Mesenteric fat pad (tissue), 1 donor: ENCODE results near the gene IDH1. TPM values are rescaled to one million over a fixed set of nuclear protein-coding genes. Genes with fewer than 3 reads are reported as not detected.
"Not testable (repeated sequence)": the region's sequence is repeated elsewhere in the genome, so short reads cannot be mapped to it uniquely, and the experiment has no call there.

ENCODE experiments used
- DNase-seq: peaks from one replicate; pipeline ENCODE4 v3.0.0-alpha.2; 2020; ENCODE audit warnings: low spot score
- total RNA-seq: library from RNA; stranded (reverse); fragmentation: NEBNext Ultra II Directional; extraction: Animal tissue kit (Norgen Biotek cat#: 25700); gene quantifications from one replicate; pipeline ENCODE4 v1.2.1, GENCODE V29; 2021
- donor health status: DM: yes; HTN: yes; CAD: no.

IDH1 gene
- total RNA-seq, 1 donor from 2014 or later = 126 TPM

GRCh38 chr2:208222351-208222750, 32.5 kb downstream of the IDH1 start:
- DNase-seq = no peak

GRCh38 chr2:208221873-208222272, 33.0 kb downstream of the IDH1 start:
- not testable (repeated sequence) for DNase-seq

- DNase-seq = no peak
Measured at GRCh38 chr2:208210688-208211451, 44.0 kb downstream of the IDH1 start.

DNA sequence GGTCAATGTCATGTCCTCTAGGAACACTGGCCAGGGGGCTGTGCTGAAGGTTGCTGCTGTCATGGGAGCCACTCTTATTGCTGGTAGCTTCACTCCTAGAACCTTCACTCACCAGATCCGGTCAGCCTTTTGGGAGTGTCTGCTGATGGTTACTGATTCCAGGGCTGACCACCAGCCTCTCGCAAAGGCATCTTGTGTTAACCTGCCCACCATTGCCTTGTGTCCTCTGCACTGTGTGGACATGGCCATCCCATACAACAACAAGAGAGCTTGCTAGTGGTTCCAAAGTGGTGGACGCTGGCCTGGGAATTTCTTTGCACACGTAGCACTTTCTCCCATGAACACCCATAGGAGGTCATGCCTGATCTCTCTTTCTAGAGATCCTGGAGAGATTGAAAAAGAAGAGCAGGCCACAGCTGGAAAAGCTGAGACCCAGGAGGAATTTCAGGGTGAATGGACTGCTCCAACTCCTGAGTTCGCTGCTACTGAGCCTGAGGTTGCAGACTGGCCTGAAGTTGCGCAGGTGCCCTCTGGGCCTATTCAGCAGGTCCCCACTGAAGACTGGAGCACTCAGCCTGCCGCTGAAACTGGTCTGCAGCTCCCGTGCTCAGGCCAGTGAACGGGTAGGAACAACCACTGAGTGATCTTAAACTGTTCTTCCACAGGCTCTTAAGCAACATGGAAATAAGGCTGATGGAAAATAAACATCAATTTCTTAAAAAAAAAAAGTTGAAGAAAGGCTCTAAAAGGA, 46.4 kb downstream of the IDH1 start:
- no peak for DNase-seq

GRCh38 chr2:208207769-208208168, 47.1 kb downstream of the IDH1 start:
- no peak for DNase-seq

DNA sequence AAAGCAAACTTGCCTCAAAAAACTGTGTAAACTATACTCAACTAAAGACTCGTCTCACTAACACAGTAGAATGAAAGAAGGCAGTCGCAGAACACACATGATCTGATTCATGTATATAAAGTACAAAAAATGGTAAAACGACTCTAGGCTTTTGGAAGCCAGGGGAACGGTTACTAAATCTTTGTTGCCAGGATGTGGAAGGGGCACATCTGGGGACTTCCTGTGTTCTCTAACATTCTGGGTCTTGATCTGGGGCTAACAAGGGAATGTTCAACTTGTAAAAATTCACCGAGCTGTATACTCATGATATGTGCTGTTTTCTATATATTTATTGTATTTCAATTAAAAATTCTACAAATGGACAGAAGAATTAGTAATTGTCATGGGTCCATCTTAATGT, 50.7 kb downstream of the IDH1 start:
- DNase-seq = no peak

- DNase-seq = no peak
Measured at GRCh38 chr2:208195531-208195930, 59.3 kb downstream of the IDH1 start.

DNA sequence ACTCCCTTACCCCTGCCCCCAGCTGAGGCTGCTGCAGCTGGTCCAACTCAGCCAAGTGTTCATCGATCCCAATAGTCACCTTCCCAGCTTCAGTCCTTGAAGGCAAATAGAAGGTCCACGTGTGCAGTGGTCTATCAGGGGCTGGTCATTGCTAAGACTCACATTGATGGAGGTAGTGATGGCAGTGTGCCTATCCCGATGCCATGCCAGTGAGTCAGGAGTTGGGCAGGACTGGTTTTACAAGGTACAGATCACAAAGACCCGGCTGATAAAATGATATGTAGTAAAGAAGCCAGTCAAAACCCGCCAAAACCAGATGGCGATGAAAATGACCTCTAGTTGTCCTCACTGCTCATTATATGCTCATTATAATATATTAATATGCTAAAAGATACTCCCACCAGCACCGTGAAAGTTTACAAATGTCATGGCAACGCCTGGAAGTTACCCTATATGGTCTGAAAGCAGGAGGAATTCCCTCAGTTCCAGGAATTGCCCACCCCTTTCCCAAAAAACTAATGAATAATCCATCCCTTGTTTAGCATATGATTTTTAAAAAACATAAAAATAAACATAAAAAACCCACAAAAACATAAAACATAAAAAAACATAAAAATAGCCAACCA, 62.1 kb downstream of the IDH1 start:
- no peak for DNase-seq

- no peak for DNase-seq
Measured at GRCh38 chr2:208189810-208190503, 64.9 kb downstream of the IDH1 start, which contains the start of gene C2orf80. Gene C2orf80, minus strand, starts transcription at chr2:208190030. Its CDS starts 3,044 bp downstream, at chr2:208186986.

DNA sequence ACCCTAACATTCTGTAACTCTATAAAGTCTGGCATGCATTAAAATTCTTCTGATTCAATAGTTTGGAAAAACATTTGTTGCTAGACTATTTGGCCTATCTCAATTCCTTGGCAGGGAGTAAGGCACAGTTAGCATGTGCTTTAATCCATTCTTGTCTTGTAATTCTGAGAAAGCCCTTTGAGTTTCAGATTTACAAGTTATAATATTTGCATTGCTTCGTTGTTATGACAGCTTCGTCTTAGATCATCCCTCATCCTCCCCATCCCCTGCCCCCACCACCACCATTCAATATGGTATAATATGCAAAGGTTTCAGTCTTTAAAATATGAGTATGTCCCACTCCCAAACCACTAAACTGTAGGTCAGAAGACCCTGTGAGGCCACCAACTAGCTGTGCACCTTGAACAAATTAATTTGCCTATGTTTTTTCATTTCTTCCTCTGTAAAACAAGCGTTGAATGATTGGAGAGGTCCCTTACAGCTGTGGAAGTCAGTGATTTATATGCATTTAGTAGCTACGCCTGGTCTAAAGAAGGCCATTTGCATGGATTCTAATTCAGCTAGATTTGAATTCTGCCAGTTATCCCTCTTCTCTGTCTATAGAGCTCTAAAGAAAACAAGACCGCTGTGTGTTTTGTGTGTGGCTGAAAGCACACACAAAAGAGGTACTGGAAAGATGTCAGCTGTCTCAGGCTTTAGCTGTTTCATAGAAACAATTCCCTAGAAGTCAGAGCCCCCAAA, 65.6 kb downstream of the IDH1 start:
- no peak for DNase-seq

- DNase-seq = no peak
Measured at GRCh38 chr2:208186893-208187292, 68.0 kb downstream of the IDH1 start.

GRCh38 chr2:208186465-208186864, 68.4 kb downstream of the IDH1 start:
- DNase-seq = no peak

Other genes with a start within 250 kb of the IDH1 start
- gene PLEKHM3, start 229.5 kb downstream of the IDH1 start, total RNA-seq = 15.6 TPM
- not detected for gene CRYGD, start 130.5 kb downstream of the IDH1 start, total RNA-seq
- not detected for gene CRYGC, start 125.2 kb downstream of the IDH1 start, total RNA-seq
- gene CRYGB, start 108.9 kb downstream of the IDH1 start, total RNA-seq = not detected
- not detected for gene CRYGA, start 91.5 kb downstream of the IDH1 start, total RNA-seq
- gene C2orf80, start 65.0 kb downstream of the IDH1 start, total RNA-seq = not detected
- gene PIKFYVE, start 11.2 kb upstream of the IDH1 start, total RNA-seq = 29.6 TPM
- not detected for gene PTH2R, start 151.7 kb upstream of the IDH1 start, total RNA-seq